ENCODE measurements around the gene DLGAP1. TPM values are rescaled to one million over a fixed set of nuclear protein-coding genes. Genes with fewer than 3 reads are reported as not detected.

The DLGAP1 gene
- polyA plus RNA-seq, 1 of the 3 experiments (the other 2 are of a cell fraction): not detected

DNA sequence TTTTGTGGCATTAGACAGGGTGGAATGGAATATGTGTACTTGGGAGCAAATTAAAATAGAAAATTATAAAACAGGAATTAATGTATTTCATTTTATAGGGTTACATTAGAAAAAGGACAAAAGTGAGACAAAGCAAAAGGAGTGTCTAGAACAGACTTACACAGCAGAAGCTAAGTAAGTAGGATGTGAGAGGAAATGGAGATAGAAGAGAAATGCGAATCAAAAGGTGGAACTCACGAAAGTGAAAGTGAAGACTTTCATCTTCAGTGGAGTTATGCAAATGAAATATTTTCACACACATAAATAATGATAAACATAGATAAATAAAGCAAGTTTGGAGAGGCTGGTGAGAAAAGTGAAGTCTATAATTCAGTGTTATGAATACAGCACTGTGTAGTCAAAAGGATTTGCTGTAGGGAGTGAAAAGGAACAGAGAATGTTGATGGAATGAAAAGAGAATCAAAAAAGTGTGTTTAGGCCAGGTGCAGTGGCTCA is 94.8 kb downstream of the DLGAP1 start:
- no peaks in the 10 kb centered on the region for H4K20me1 ChIP-seq (ENCODE audit: insufficient read depth)
- WGBS (ENCODE audit: low lambda C conversion rate): 3% methylated on average over 2 of the region's 2 CpGs
- CTCF ChIA-PET: no interaction called here
- DNase-seq: no peak
- no peaks in the 10 kb centered on the region for H3K4me1 ChIP-seq (ENCODE audit: control insufficient read depth in 1 of 2, insufficient read depth in 2 of 2, low read depth in 1 of 2, low read length in 1 of 2)
- H3K9me2 ChIP-seq: no peaks in the 10 kb centered on the region
- no peak overlapping the region for H2AFZ ChIP-seq (ENCODE audit: low read depth)
- H3K4me2 ChIP-seq: no peak overlapping the region
- H3K36me3 ChIP-seq (replicated peaks in 1 of 2; ENCODE audit: control insufficient read depth in 1 of 2, insufficient read depth in 2 of 2, low read length in 1 of 2): no peaks in the 10 kb centered on the region
- no peak overlapping the region for H3K4me3 ChIP-seq (ENCODE audit: low read depth in 2 of 2, low read length in 1 of 2)
- H3K27ac ChIP-seq (ENCODE audit: low read depth in 2 of 2, low read length in 1 of 2): no peak overlapping the region
- no peaks in the 10 kb centered on the region for H3K79me2 ChIP-seq (ENCODE audit: insufficient read depth)
- TF ChIP-seq REST (IDR thresholded peaks at IDR 0.05; ENCODE audit: low read depth, low read length): no peak
- TF ChIP-seq FOXJ3 (CRISPR knock-in tag; IDR thresholded peaks at IDR 0.05): no peak
- TF ChIP-seq JUND (IDR thresholded peaks at IDR 0.05): no peak
- no peak for TF ChIP-seq FOXM1 (IDR thresholded peaks at IDR 0.05; ENCODE audit: low read depth)
- TF ChIP-seq, protein P1, sequence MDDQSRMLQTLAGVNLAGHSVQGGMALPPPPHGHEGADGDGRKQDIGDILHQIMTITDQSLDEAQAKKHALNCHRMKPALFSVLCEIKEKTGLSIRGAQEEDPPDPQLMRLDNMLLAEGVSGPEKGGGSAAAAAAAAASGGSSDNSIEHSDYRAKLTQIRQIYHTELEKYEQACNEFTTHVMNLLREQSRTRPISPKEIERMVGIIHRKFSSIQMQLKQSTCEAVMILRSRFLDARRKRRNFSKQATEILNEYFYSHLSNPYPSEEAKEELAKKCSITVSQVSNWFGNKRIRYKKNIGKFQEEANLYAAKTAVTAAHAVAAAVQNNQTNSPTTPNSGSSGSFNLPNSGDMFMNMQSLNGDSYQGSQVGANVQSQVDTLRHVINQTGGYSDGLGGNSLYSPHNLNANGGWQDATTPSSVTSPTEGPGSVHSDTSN (IDR thresholded peaks at IDR 0.05): no peak
- TF ChIP-seq NRF1 (IDR thresholded peaks at IDR 0.05; ENCODE audit: low read depth, low read length): no peak
- TF ChIP-seq CTCF (IDR thresholded peaks at IDR 0.05): no peak
- no peak for TF ChIP-seq FOSL2 (IDR thresholded peaks at IDR 0.05; ENCODE audit: borderline replicate concordance, low read depth)
- TF ChIP-seq CHD2 (IDR thresholded peaks at IDR 0.05; ENCODE audit: low read length, partially characterized antibody): no peak
- TF ChIP-seq GATA2 (CRISPR knock-in tag; IDR thresholded peaks at IDR 0.05): no peak
- TF ChIP-seq MEF2A (IDR thresholded peaks at IDR 0.05; ENCODE audit: borderline replicate concordance, low read depth): no peak
- no peak for TF ChIP-seq EP300 (IDR thresholded peaks at IDR 0.05; ENCODE audit: borderline replicate concordance in 1 of 2, low read depth in 1 of 2, low read length in 1 of 2)
- no peak for TF ChIP-seq RFX5 (IDR thresholded peaks at IDR 0.05; ENCODE audit: low read length)
- TF ChIP-seq EZH2phosphoT487 (IDR thresholded peaks at IDR 0.05; ENCODE audit: borderline replicate concordance, low read depth): no peak
- TF ChIP-seq POLR2AphosphoS5 (IDR thresholded peaks at IDR 0.05; ENCODE audit: low read depth, low read length): no peak
- TF ChIP-seq NFIC (IDR thresholded peaks at IDR 0.05; ENCODE audit: borderline replicate concordance): no peak
- no peak for TF ChIP-seq RAD21 (IDR thresholded peaks at IDR 0.05; ENCODE audit: low read length)
- no peak for TF ChIP-seq ZBTB33 (IDR thresholded peaks at IDR 0.05; ENCODE audit: borderline replicate concordance, low read depth)
- no peak for TF ChIP-seq SMC3 (IDR thresholded peaks at IDR 0.05; ENCODE audit: low read depth, low read length)
- TF ChIP-seq TCF12 (IDR thresholded peaks at IDR 0.05): no peak
- POLR2A ChIA-PET: no interaction called here
- no peaks in the 10 kb centered on the region for H3F3A ChIP-seq (replicated peaks; ENCODE audit: insufficient read depth)
- no peaks in the 10 kb centered on the region for H3K9me3 ChIP-seq
- no peaks in the 10 kb centered on the region for H3K27me3 ChIP-seq (ENCODE audit: insufficient read depth)
- H3K9ac ChIP-seq: no peak overlapping the region
